Gastrocnemius medialis (tissue), 4 donors: ENCODE results near the gene CNTRL. TPM values are rescaled to one million over a fixed set of nuclear protein-coding genes. Genes with fewer than 3 reads are reported as not detected.

Source experiments
- ATAC-seq, 2 donors: fragments of 150-250 bp; one replicate each; pipeline ENCODE4 v1.9.1; 2016
- DNase-seq, 2 donors: peaks; one replicate each; pipeline ENCODE4 v3.0.0-alpha.2; 2019
- H3K27ac ChIP-seq, 4 donors: fragments of 200-600 bp; sonication (generic); 1 replicate in 1 of 4; 2 replicates in 3 of 4; pipeline ENCODE4 v1.5.1; 2016 to 2018; ENCODE audit warnings: mild to moderate bottlenecking in 2 of 4, moderate library complexity in 1 of 4
- H3K27me3 ChIP-seq, 3 donors: fragments of 200-600 bp; sonication (generic) in 2 of 3; 1 replicate in 1 of 3; 2 replicates in 2 of 3; pipeline versions ENCODE4 v1.5.1 to v1.6.0; 2016 to 2019; ENCODE audit warnings: mild to moderate bottlenecking in 1 of 3, moderate library complexity in 1 of 3
- H3K36me3 ChIP-seq, 2 donors: fragments of 200-600 bp; sonication (generic) in 1 of 2; one replicate each; pipeline ENCODE4 v1.5.1; 2017 to 2018
- H3K4me1 ChIP-seq, 2 donors: fragments of 200-600 bp; sonication (generic) in 1 of 2; one replicate each; pipeline ENCODE4 v1.5.1; 2016 to 2017; ENCODE audit warnings: mild to moderate bottlenecking in 2 of 2
- H3K4me3 ChIP-seq, 4 donors: fragments of 200-600 bp; sonication (generic) in 3 of 4; 1 replicate in 1 of 4; 2 replicates in 3 of 4; pipeline ENCODE4 v1.5.1; 2016 to 2019; ENCODE audit warnings: mild to moderate bottlenecking in 2 of 4
- H3K9me3 ChIP-seq, 3 donors: fragments of 200-600 bp; sonication (generic) in 2 of 3; 1 replicate in 1 of 3; 2 replicates in 2 of 3; pipeline ENCODE4 v1.5.1; 2016 to 2019
- CTCF ChIP-seq, 5 experiments: fragments of 450-650 bp in 3 of 5; fragments of 200-600 bp in 2 of 5; sonication (generic) in 2 of 5; IDR thresholded peaks in 4 of 5; conservative IDR thresholded peaks in 1 of 5; 1 replicate in 4 of 5; 2 replicates in 1 of 5; pipeline ENCODE4 v1.5.1; 2016 to 2019; ENCODE audit warnings: antibody characterized with exemption in 5 of 5, mild to moderate bottlenecking in 3 of 5, moderate library complexity in 3 of 5
- POLR2A ChIP-seq, 2 donors: fragments of 450-650 bp; IDR thresholded peaks; one replicate each; pipeline ENCODE4 v1.6.1; 2017; ENCODE audit warnings: antibody characterized with exemption in 2 of 2, mild to moderate bottlenecking in 2 of 2, moderate library complexity in 2 of 2
- in situ Hi-C, 4 donors: fragments of 200-750 bp; cut with MboI; loops; one replicate each; pipeline versions ENCODE4 v1.15.0 to v1.8.0; 2017; ENCODE audit warnings: low sequenced_read_pairs in 4 of 4
- intact Hi-C: fragments of 100-400 bp; cut with DNase I; formaldehyde crosslinking; loops from one replicate; pipeline ENCODE4 v1.15.1; 2023; ENCODE audit warnings: low total_unique reads
- total RNA-seq, 4 donors: library from RNA; depleted of rRNA; stranded (reverse); fragments of >200 nt; gene quantifications; one replicate each; pipeline versions ENCODE4 v1.1.0 to v1.2.3, GENCODE V29; 2016

Gene CNTRL
- total RNA-seq, 4 donors from 2014 or later: 1.0 to 3.2 (median 1.6) TPM

GRCh38 chr9:121206516-121207370 is 132.0 kb downstream of the CNTRL start:
- intact Hi-C loops: no loop called here
- Histone ChIP-seq H3K9me3 (no peaks in the 10 kb centered on the region), H3K36me3 (no peaks in the 10 kb centered on the region), H3K27ac (no peak overlapping the region), H3K27me3 (no peaks in the 10 kb centered on the region), H3K4me3 (no peak overlapping the region), H3K4me1 (peaks cover 0 to 4% of the 10 kb centered on the region in 2 donors)
- TF ChIP-seq CTCF (IDR thresholded peaks at IDR 0.05 in 4 of 5, conservative IDR thresholded peaks at IDR 0.05 in 1 of 5) (no peak), POLR2A (IDR thresholded peaks at IDR 0.05) (no peak)
- DNase-seq: no peak
- ATAC-seq: no peak
- in situ Hi-C loops: loop anchor here in 1 of 4 donors (25.0 kb wide), 1 partner anchor 106 kb away; no protein-coding TSS in a partner anchor

GRCh38 chr9:121207371-121207940 is 132.7 kb downstream of the CNTRL start:
- Histone ChIP-seq H3K27ac (no peak overlapping the region), H3K27me3 (no peaks in the 10 kb centered on the region), H3K4me1 (peaks cover 0 to under 1% of the 10 kb centered on the region in 2 donors), H3K9me3 (no peaks in the 10 kb centered on the region), H3K36me3 (no peaks in the 10 kb centered on the region), H3K4me3 (no peak overlapping the region)
- no peak for ATAC-seq
- TF ChIP-seq POLR2A (IDR thresholded peaks at IDR 0.05): no peak
- TF ChIP-seq CTCF (IDR thresholded peaks at IDR 0.05 in 4 of 5, conservative IDR thresholded peaks at IDR 0.05 in 1 of 5): no peak
- in situ Hi-C loops (loop anchor here in 1 of 4 donors (25.0 kb wide), 1 partner anchor 105 kb away; no protein-coding TSS in a partner anchor), intact Hi-C loops (no loop called here)
- DNase-seq: no peak

GRCh38 chr9:121210536-121210935 is 135.8 kb downstream of the CNTRL start:
- Histone ChIP-seq H3K36me3 (no peaks in the 10 kb centered on the region), H3K4me1 (peaks cover 0 to 6% of the 10 kb centered on the region in 2 donors), H3K9me3 (no peaks in the 10 kb centered on the region), H3K27me3 (no peaks in the 10 kb centered on the region), H3K4me3 (no peak overlapping the region), H3K27ac (no peak overlapping the region)
- ATAC-seq (no peak), DNase-seq (no peak)
- intact Hi-C loops (loop anchor here (5.0 kb wide), 3 partner anchors 87 to 167 kb away; no protein-coding TSS in a partner anchor), in situ Hi-C loops (loop anchor here (5.0 to 25.0 kb wide), 4 partner anchors 54 to 187 kb away; partner anchors contain the start of gene GSN (in 1 of the 4))
- TF ChIP-seq POLR2A (IDR thresholded peaks at IDR 0.05) (no peak), CTCF (IDR thresholded peaks at IDR 0.05 in 4 of 5, conservative IDR thresholded peaks at IDR 0.05 in 1 of 5) (no peak)

- no peaks in the 10 kb centered on the region for H3K9me3 ChIP-seq
- H3K36me3 ChIP-seq: no peaks in the 10 kb centered on the region
- H3K27ac ChIP-seq: peak overlapping the region; percentile 45 to 67 (median 49)
- DNase-seq: peak; percentile 63 to 85
- no peaks in the 10 kb centered on the region for H3K27me3 ChIP-seq
- ATAC-seq: peak; percentile 97 to 98
- no peak overlapping the region for H3K4me3 ChIP-seq
- H3K4me1 ChIP-seq: peaks cover 0 to 6% of the 10 kb centered on the region in 2 donors
- in situ Hi-C loops: loop anchor here (5.0 to 25.0 kb wide), 4 partner anchors 52 to 184 kb away; partner anchors contain the start of gene GSN (in 1 of the 4)
- intact Hi-C loops: loop anchor here (1.0 to 5.0 kb wide), 4 partner anchors 84 to 187 kb away; no protein-coding TSS in a partner anchor
- TF ChIP-seq POLR2A (IDR thresholded peaks at IDR 0.05) (no peak), CTCF (IDR thresholded peaks at IDR 0.05 in 4 of 5, conservative IDR thresholded peaks at IDR 0.05 in 1 of 5) (peak; percentile 90 to 97 (median 95))
Measured at GRCh38 chr9:121213136-121213806, 138.5 kb downstream of the CNTRL start.
